ENCODE measurements around the gene PCYT2. TPM values are rescaled to one million over a fixed set of nuclear protein-coding genes. Genes with fewer than 3 reads are reported as not detected.

Gene PCYT2
- total RNA-seq, 1 experiment from 2014 or later, result 31.4 TPM

DNA sequence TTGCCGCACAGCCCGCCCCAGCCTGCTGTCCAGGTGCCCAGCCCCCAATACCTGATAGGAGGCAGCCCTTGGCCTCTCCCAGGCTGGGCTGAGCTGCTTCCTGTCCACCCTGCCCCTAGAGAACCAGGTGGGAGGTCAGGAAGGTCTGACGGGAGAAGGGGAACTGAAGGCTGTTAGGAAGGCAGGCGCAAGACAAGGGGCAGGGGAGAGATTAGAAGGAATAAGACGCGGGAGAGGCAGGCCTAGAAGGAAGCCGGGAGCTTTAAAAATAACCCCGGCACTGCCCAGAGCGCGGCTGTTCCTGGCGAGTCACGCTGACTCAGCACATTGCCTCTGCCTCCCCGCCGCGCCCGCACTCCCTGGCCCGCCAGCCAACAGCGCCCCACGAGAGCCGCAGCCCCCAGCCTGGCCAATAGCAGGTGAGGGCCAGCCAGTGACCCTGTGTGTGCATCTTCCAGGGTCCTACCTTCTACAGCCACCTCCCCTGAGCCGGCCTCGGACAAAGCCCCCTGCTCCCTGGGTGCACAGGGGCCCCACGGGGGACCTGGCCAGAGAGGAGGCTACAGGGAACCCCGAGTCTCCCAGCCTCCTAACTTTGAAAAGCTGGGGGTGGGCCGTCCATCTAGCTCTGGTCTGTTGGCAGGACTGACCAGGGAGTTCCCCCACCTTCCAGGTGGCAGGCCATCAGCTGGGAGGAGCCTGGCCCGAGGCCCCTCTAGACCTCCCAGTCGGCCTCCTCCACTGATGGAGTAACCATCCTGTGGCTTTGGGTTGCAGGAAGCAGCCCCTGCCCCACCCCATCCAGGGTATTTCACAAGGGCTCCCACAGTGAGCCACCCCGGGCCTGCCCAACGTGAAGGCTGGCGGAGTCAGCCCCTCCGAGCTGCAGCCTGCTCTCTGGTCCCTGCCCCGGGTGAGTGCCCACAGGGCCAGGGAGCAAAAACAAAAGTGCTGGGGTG is 12.4 kb upstream of the PCYT2 start (continued):
- TF ChIP-seq, protein P1, sequence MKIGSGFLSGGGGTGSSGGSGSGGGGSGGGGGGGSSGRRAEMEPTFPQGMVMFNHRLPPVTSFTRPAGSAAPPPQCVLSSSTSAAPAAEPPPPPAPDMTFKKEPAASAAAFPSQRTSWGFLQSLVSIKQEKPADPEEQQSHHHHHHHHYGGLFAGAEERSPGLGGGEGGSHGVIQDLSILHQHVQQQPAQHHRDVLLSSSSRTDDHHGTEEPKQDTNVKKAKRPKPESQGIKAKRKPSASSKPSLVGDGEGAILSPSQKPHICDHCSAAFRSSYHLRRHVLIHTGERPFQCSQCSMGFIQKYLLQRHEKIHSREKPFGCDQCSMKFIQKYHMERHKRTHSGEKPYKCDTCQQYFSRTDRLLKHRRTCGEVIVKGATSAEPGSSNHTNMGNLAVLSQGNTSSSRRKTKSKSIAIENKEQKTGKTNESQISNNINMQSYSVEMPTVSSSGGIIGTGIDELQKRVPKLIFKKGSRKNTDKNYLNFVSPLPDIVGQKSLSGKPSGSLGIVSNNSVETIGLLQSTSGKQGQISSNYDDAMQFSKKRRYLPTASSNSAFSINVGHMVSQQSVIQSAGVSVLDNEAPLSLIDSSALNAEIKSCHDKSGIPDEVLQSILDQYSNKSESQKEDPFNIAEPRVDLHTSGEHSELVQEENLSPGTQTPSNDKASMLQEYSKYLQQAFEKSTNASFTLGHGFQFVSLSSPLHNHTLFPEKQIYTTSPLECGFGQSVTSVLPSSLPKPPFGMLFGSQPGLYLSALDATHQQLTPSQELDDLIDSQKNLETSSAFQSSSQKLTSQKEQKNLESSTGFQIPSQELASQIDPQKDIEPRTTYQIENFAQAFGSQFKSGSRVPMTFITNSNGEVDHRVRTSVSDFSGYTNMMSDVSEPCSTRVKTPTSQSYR (CRISPR knock-in tag; IDR thresholded peaks at IDR 0.05), result no peak
- TF ChIP-seq ZNF532 (CRISPR knock-in tag; IDR thresholded peaks at IDR 0.05; ENCODE audit: borderline replicate concordance), result no peak
- TF ChIP-seq NFE2L1 (CRISPR knock-in tag; IDR thresholded peaks at IDR 0.05), result peak; percentile 98
- TF ChIP-seq KAT7 (CRISPR knock-in tag; IDR thresholded peaks at IDR 0.05; ENCODE audit: borderline replicate concordance), result no peak
- TF ChIP-seq, protein P2, sequence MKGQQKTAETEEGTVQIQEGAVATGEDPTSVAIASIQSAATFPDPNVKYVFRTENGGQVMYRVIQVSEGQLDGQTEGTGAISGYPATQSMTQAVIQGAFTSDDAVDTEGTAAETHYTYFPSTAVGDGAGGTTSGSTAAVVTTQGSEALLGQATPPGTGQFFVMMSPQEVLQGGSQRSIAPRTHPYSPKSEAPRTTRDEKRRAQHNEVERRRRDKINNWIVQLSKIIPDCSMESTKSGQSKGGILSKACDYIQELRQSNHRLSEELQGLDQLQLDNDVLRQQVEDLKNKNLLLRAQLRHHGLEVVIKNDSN (CRISPR knock-in tag; IDR thresholded peaks at IDR 0.05), result no peak
- no peak for TF ChIP-seq JAZF1 (CRISPR knock-in tag; IDR thresholded peaks at IDR 0.05)
- TF ChIP-seq NR3C1 (CRISPR knock-in tag; conservative IDR thresholded peaks at IDR 0.05; ENCODE audit: low read depth), result no peak
- TF ChIP-seq, protein P3, sequence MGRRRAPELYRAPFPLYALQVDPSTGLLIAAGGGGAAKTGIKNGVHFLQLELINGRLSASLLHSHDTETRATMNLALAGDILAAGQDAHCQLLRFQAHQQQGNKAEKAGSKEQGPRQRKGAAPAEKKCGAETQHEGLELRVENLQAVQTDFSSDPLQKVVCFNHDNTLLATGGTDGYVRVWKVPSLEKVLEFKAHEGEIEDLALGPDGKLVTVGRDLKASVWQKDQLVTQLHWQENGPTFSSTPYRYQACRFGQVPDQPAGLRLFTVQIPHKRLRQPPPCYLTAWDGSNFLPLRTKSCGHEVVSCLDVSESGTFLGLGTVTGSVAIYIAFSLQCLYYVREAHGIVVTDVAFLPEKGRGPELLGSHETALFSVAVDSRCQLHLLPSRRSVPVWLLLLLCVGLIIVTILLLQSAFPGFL (CRISPR knock-in tag; IDR thresholded peaks at IDR 0.05; ENCODE audit: borderline replicate concordance), result no peak
- no peak for TF ChIP-seq E2F5 (CRISPR knock-in tag; IDR thresholded peaks at IDR 0.05)
- TF ChIP-seq USF2 (CRISPR knock-in tag; IDR thresholded peaks at IDR 0.05), result peak; percentile 27; the same call in 1 of the 2 replicates
- TF ChIP-seq TEAD1 (CRISPR knock-in tag; IDR thresholded peaks at IDR 0.05), result no peak
- no peak for TF ChIP-seq FOXK1 (CRISPR knock-in tag; IDR thresholded peaks at IDR 0.05)
- no peak for TF ChIP-seq NR2C2 (CRISPR knock-in tag; IDR thresholded peaks at IDR 0.05)
